Ovary (tissue), 9 donors: Measurements from ENCODE around the gene OR51B4. TPM values are rescaled to one million over a fixed set of nuclear protein-coding genes. Genes with fewer than 3 reads are reported as not detected.
"Not testable (repeated sequence)": the region's sequence is repeated elsewhere in the genome, so short reads cannot be mapped to it uniquely, and the experiment has no call there.

Experiments used
- DNase-seq, 5 donors: peaks; one replicate each; pipeline ENCODE4 v3.0.0-alpha.2; 2019 to 2020
- H3K27ac ChIP-seq, 2 donors: fragments of 200-600 bp; one replicate each; pipeline versions ENCODE4 v1.5.1 to v1.8.0; 2019 to 2022
- H3K27me3 ChIP-seq: fragments of 200-600 bp; one replicate; pipeline ENCODE4 v1.8.0; 2022
- H3K36me3 ChIP-seq: fragments of 200-600 bp; sonication (generic); one replicate; pipeline ENCODE4 v1.5.1; 2019
- H3K4me1 ChIP-seq: one replicate; pipeline ENCODE4 v1.8.1; 2013; ENCODE audit warnings: mild to moderate bottlenecking, moderate library complexity; ENCODE audit not compliant: insufficient read depth
- H3K4me3 ChIP-seq: fragments of 200-600 bp; sonication (generic); one replicate; pipeline ENCODE4 v1.5.1; 2017
- H3K9me3 ChIP-seq, 2 donors: fragments of 200-600 bp in 1 of 2; sonication (generic) in 1 of 2; one replicate each; pipeline versions ENCODE4 v1.5.1 to v1.8.1; 2013 to 2019; ENCODE audit warnings: mild to moderate bottlenecking in 1 of 2, moderate library complexity in 1 of 2
- CTCF ChIP-seq, 3 donors: fragments of 450-650 bp in 2 of 3; fragments of 200-600 bp in 1 of 3; IDR thresholded peaks; one replicate each; pipeline versions ENCODE4 v1.5.1 to v1.8.0; 2016 to 2022; ENCODE audit warnings: antibody characterized with exemption in 3 of 3, mild to moderate bottlenecking in 1 of 3
- EP300 ChIP-seq: sonication (generic); formaldehyde crosslinking; IDR thresholded peaks from one replicate; pipeline ENCODE4 v1.6.1; 2017; ENCODE audit warnings: antibody characterized with exemption
- POLR2A ChIP-seq: fragments of 450-650 bp; IDR thresholded peaks from one replicate; pipeline ENCODE4 v1.6.1; 2017; ENCODE audit warnings: antibody characterized with exemption, mild to moderate bottlenecking, moderate library complexity
- WGBS, 3 donors: extraction: QIAGEN DNeasy Blood & Tissue Kit in 1 of 3; methylation state at CpG; one replicate each; pipeline versions ENCODE4 v1.1.5 to v1.1.7; 2013 to 2017; 5-methylcytosine and 5-hydroxymethylcytosine counted together
- intact Hi-C, 4 donors: fragments of 100-400 bp; cut with DNase I; formaldehyde crosslinking; loops; one replicate each; pipeline versions ENCODE4 v1.11.0 to v1.15.1; 2022 to 2023
- polyA plus RNA-seq, 2 donors: library from polyadenylated mRNA; stranded (reverse); fragments of 200-250 nt in 1 of 2; fragments of 350-450 nt in 1 of 2; fragmentation: Illumina TruSeq in 1 of 2; extraction: RNeasy Lipid Tissue Mini Kit (QIAGEN cat#74804) in 1 of 2; gene quantifications; one replicate each; pipeline ENCODE4 v1.2.3, GENCODE V29; 2013 to 2014
- total RNA-seq, 7 donors: library from RNA; depleted of rRNA in 2 of 7; stranded (reverse); fragments of >200 nt in 2 of 7; fragmentation: NEBNext Ultra II Directional in 3 of 7; extraction: Animal tissue kit (Norgen Biotek cat#: 25700) in 3 of 7; gene quantifications; one replicate each; pipeline versions ENCODE4 v1.1.0 to v1.2.4, GENCODE V29; 2016 to 2023
- donor health status: DM: no; HTN: no; CAD: no; lungs with moderate emphysema.
- donor health status: DM: no; HTN: no; CAD: no.
- donor health status: Bipolar disorder and iron deficiency.
- donor health status: DM: yes; HTN: yes; CAD: no.
- donor health status: DM: no; HTN: no; CAD: no.
- donor health status: DM: yes; HTN: yes; CAD: no.

Gene OR51B4
- total and polyA plus RNA-seq, 9 donors, result 0.25 to 0.63 (median 0.46) TPM; not detected in 5

GRCh38 chr11:5345831-5346230 lies 44.1 kb upstream of the OR51B4 start:
- H3K4me3 ChIP-seq, result no peak overlapping the region
- no peak overlapping the region for H3K27ac ChIP-seq
- TF ChIP-seq EP300, result no peak
- TF ChIP-seq CTCF (IDR thresholded peaks at IDR 0.05), result no peak
- no peaks in the 10 kb centered on the region for H3K27me3 ChIP-seq
- no peaks in the 10 kb centered on the region for H3K4me1 ChIP-seq
- no peaks in the 10 kb centered on the region for H3K36me3 ChIP-seq
- WGBS, 3 donors, result 68 to 73% (median 73%) methylated on average over 3 of the region's 3 CpGs
- intact Hi-C loops, result no loop called here
- DNase-seq, result no peak
- no peaks in the 10 kb centered on the region for H3K9me3 ChIP-seq

GRCh38 chr11:5343474-5344335 lies 42.0 kb upstream of the OR51B4 start, which contains the start of gene OR51B5:
TSS of gene OR51B5 (minus strand) at chr11:5343524. CDS start at chr11:5343524, 0 bp downstream.
- intact Hi-C loops, result no loop called here
- Histone ChIP-seq H3K27me3 (no peaks in the 10 kb centered on the region), H3K27ac (no peak within 1 kb of the TSS), H3K4me3 (no peak within 1 kb of the TSS), H3K9me3 (no peaks in the 10 kb centered on the region), H3K36me3 (no peaks in the 10 kb centered on the region), H3K4me1 (no peaks in the 10 kb centered on the region)
- WGBS, 3 donors, result 77 to 79% (median 79%) methylated on average over 6 of the region's 6 CpGs
- no peak for TF ChIP-seq CTCF (IDR thresholded peaks at IDR 0.05)
- no peak for TF ChIP-seq POLR2A
- TF ChIP-seq EP300, result no peak
- DNase-seq, result no peak

- H3K4me1 ChIP-seq, result no peaks in the 10 kb centered on the region
- no peak overlapping the region for H3K27ac ChIP-seq
- H3K27me3 ChIP-seq, result no peaks in the 10 kb centered on the region
- 87 to 91% (median 90%) methylated on average over 1 of the region's 1 CpG for WGBS, 3 donors
- H3K36me3 ChIP-seq, result no peaks in the 10 kb centered on the region
- no peak for TF ChIP-seq CTCF (IDR thresholded peaks at IDR 0.05)
- no peak for TF ChIP-seq POLR2A
- TF ChIP-seq EP300, result no peak
- intact Hi-C loops, result no loop called here
- no peak for DNase-seq
- no peaks in the 10 kb centered on the region for H3K9me3 ChIP-seq
- H3K4me3 ChIP-seq, result no peak overlapping the region
Observed at GRCh38 chr11:5339771-5340322, 38.1 kb upstream of the OR51B4 start.

DNA sequence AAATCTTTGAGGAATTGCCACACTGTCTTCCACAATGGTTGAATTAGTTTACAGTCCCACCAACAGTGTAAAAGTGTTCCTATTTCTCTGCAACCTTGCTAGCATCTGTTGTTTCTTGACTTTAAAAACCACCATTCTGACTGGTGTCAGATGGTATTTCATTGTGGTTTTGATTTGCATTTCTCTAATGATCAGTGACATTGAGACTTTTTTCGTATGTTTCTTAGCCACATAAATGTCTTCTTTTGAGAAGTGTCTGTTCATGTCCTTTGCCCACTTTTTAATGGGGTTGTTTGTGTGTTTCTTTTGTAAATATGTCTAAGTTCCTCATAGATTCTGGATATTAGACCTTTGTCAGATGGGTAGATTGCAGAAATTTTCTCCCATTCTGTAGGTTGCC lies 35.5 kb upstream of the OR51B4 start:
- H3K4me3 ChIP-seq, DNase-seq, H3K27ac ChIP-seq, H3K4me1 ChIP-seq, H3K9me3 ChIP-seq, intact Hi-C loops, H3K27me3 ChIP-seq, H3K36me3 ChIP-seq: not testable (repeated sequence)
- 76 to 80% (median 77%) methylated on average over 1 of the region's 1 CpG for WGBS, 3 donors

DNA sequence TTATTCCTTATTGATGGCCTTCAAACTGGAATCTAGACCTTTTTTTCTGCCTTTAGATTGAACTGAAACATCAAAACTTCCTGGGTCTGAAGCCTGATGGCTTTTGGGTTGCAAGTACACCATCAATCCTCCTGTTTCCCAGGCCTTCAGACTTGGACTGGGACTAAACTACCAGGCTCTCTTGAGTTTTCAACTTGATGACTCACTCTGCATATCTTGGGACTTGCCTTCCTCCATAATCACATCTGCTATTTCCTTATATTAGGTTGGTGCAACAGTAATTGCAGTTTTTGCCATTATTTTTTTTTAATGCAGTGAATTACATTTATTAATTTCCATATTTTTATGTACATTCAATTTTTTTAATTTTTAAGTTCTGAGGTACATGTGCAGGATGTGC lies 34.6 kb upstream of the OR51B4 start:
- Histone ChIP-seq H3K4me3 (no peak overlapping the region), H3K4me1 (no peaks in the 10 kb centered on the region), H3K36me3 (no peaks in the 10 kb centered on the region), H3K27ac (no peak overlapping the region), H3K9me3 (no peaks in the 10 kb centered on the region), H3K27me3 (no peaks in the 10 kb centered on the region)
- TF ChIP-seq POLR2A, result no peak
- TF ChIP-seq EP300, result no peak
- TF ChIP-seq CTCF (IDR thresholded peaks at IDR 0.05), result no peak
- DNase-seq, result no peak
- intact Hi-C loops, result no loop called here
